Keratinocyte (primary cell): ENCODE measurements around the gene PIAS3. TPM values are rescaled to one million over a fixed set of nuclear protein-coding genes. Genes with fewer than 3 reads are reported as not detected.

Source experiments
- DNase-seq: peaks from one replicate; pipeline ENCODE4 v3.0.0-alpha.2; 2011; ENCODE audit warnings: low read depth, missing footprints, low spot score
- FAIRE-seq: peaks from 2 replicates; lab custom pipeline; 2011; peaks lifted over from hg19 to GRCh38; lab: Jason Lieb, UNC
- H2AFZ ChIP-seq: 2 replicates; pipeline ENCODE4 v1.6.0; 2012; ENCODE audit warnings: low read length, control low read depth, inconsistent platforms; ENCODE audit not compliant: control insufficient read depth
- H3K27ac ChIP-seq: 2 replicates; pipeline ENCODE4 v1.5.1; 2011; ENCODE audit warnings: low read length; ENCODE audit not compliant: control insufficient read depth, insufficient read depth
- H3K27me3 ChIP-seq: 3 replicates; pipeline ENCODE4 v1.6.0; 2011; ENCODE audit warnings: low read length; ENCODE audit not compliant: control insufficient read depth, insufficient read depth; ENCODE audit errors: extremely low read depth
- H3K36me3 ChIP-seq, 2 experiments: 2 replicates in 1 of 2; 3 replicates in 1 of 2; pipeline ENCODE4 v1.5.1; 2011; ENCODE audit warnings: low read length in 2 of 2, mild to moderate bottlenecking in 1 of 2; ENCODE audit not compliant: control insufficient read depth in 2 of 2, insufficient read depth in 2 of 2; ENCODE audit errors: extremely low read depth in 1 of 2
- H3K4me1 ChIP-seq: 3 replicates; pipeline ENCODE4 v1.5.1; 2011; ENCODE audit warnings: low read length; ENCODE audit not compliant: control insufficient read depth, insufficient read depth; ENCODE audit errors: extremely low read depth
- H3K4me2 ChIP-seq: 3 replicates; pipeline ENCODE4 v1.6.0; 2011; ENCODE audit warnings: low read depth, low read length; ENCODE audit not compliant: control insufficient read depth, insufficient read depth; ENCODE audit errors: extremely low read depth
- H3K4me3 ChIP-seq, 3 experiments: fragments of 200-600 bp in 1 of 3; sonication (generic) in 1 of 3; 2 replicates in 2 of 3; 3 replicates in 1 of 3; pipeline ENCODE4 v1.5.1; 2011 to 2016; ENCODE audit warnings: low read length in 3 of 3, mild to moderate bottlenecking in 3 of 3, control low read depth in 2 of 3, inconsistent platforms in 1 of 3, low read depth in 1 of 3, mixed read lengths in 1 of 3, mixed run types in 1 of 3, moderate library complexity in 1 of 3; ENCODE audit not compliant: control insufficient read depth in 2 of 3, insufficient read depth in 2 of 3; ENCODE audit errors: extremely low read depth in 1 of 3
- H3K79me2 ChIP-seq: 2 replicates; pipeline ENCODE4 v1.6.0; 2012; ENCODE audit warnings: low read length; ENCODE audit not compliant: control insufficient read depth, insufficient read depth
- H3K9ac ChIP-seq: 3 replicates; pipeline ENCODE4 v1.6.0; 2011; ENCODE audit warnings: low read length; ENCODE audit not compliant: control insufficient read depth, insufficient read depth; ENCODE audit errors: extremely low read depth
- H3K9me1 ChIP-seq: 3 replicates; pipeline ENCODE4 v1.6.0; 2011; ENCODE audit warnings: low read length; ENCODE audit not compliant: control insufficient read depth, insufficient read depth; ENCODE audit errors: extremely low read depth
- H3K9me3 ChIP-seq: 2 replicates; pipeline ENCODE4 v1.5.1; 2012; ENCODE audit warnings: low read depth, low read length; ENCODE audit not compliant: control insufficient read depth
- H4K20me1 ChIP-seq: 3 replicates; pipeline ENCODE4 v1.6.0; 2011; ENCODE audit warnings: low read length; ENCODE audit not compliant: control insufficient read depth, insufficient read depth; ENCODE audit errors: extremely low read depth
- EZH2 ChIP-seq: IDR thresholded peaks from one replicate; pipeline ENCODE4 v1.6.1; 2012; ENCODE audit warnings: inconsistent platforms, mild to moderate bottlenecking, low read length, moderate library complexity
- dilution Hi-C: fragments of 300-500 bp; cut with MboI; formaldehyde crosslinking; loops from one replicate; pipeline ENCODE4 v1.7.0; 2020; ENCODE audit warnings: low sequenced_read_pairs; ENCODE audit not compliant: extremely low pct_ligation_motif_present
- polyA plus RNA-seq, 5 experiments: library from polyadenylated mRNA; depleted of rRNA in 3 of 5; stranded (reverse) in 3 of 5; stranded (forward) in 1 of 5; unstranded in 1 of 5; fragments of >200 nt; gene quantifications; 1 replicate in 1 of 5; 2 replicates in 3 of 5; 3 replicates in 1 of 5; pipeline versions ENCODE4 v1.2.1 to v1.2.3, GENCODE V29; 2011 to 2012; ENCODE audit warnings: missing spikeins in 2 of 5, low read depth in 1 of 5, low replicate concordance in 1 of 5
- TF ChIP-seq, protein P1 (sequence below), 3 experiments: IDR thresholded peaks in 1 of 3; conservative IDR thresholded peaks in 1 of 3; optimal IDR thresholded peaks in 1 of 3; 2 replicates in 2 of 3; 3 replicates in 1 of 3; pipeline versions ENCODE3 to v1.5.1; 2011; ENCODE audit warnings: low read length in 3 of 3, mild to moderate bottlenecking in 3 of 3, moderate library complexity in 2 of 3, control low read depth in 1 of 3, inconsistent platforms in 1 of 3; ENCODE audit not compliant: insufficient read depth in 2 of 3; ENCODE audit errors: extremely low read depth in 1 of 3

PIAS3 gene
- polyA plus RNA-seq, 1 donor (not counting 4 experiments of a cell fraction or from before 2014, with no cell fraction given) = 26.9 TPM

DNA sequence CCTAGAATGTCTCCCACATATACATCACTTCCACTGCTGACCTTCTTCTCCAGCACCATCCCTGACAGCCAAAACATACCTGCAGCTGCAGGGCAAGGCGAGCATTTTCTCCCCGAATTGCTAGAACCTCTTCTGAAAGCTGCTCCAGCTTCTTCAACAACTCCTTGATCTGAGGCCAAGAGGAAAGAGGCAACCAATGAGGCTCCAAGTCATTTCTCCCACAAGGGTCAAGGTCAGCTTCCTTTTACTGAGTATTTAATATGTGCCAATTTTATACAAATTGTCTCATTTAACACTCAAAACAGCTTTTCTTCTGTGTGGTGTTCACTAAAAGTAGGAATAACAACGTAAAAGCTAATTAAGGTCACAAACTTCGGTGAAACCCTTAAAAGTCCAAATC, 9.4 kb upstream of the PIAS3 start:
- no peak overlapping the region for H2AFZ ChIP-seq
- no peak overlapping the region for H3K4me2 ChIP-seq
- no peaks in the 10 kb centered on the region for H3K9me3 ChIP-seq
- no peak overlapping the region for H3K4me3 ChIP-seq
- H3K9ac ChIP-seq = no peak overlapping the region
- H3K27ac ChIP-seq = no peak overlapping the region
- H3K4me1 ChIP-seq = peaks cover 10% of the 10 kb centered on the region
- TF ChIP-seq, protein P1, sequence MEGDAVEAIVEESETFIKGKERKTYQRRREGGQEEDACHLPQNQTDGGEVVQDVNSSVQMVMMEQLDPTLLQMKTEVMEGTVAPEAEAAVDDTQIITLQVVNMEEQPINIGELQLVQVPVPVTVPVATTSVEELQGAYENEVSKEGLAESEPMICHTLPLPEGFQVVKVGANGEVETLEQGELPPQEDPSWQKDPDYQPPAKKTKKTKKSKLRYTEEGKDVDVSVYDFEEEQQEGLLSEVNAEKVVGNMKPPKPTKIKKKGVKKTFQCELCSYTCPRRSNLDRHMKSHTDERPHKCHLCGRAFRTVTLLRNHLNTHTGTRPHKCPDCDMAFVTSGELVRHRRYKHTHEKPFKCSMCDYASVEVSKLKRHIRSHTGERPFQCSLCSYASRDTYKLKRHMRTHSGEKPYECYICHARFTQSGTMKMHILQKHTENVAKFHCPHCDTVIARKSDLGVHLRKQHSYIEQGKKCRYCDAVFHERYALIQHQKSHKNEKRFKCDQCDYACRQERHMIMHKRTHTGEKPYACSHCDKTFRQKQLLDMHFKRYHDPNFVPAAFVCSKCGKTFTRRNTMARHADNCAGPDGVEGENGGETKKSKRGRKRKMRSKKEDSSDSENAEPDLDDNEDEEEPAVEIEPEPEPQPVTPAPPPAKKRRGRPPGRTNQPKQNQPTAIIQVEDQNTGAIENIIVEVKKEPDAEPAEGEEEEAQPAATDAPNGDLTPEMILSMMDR (optimal IDR thresholded peaks at IDR 0.05 in 1 of 3, IDR thresholded peaks at IDR 0.05 in 1 of 3, conservative IDR thresholded peaks at IDR 0.05 in 1 of 3; ENCODE audit: extremely low read depth in 1 of 3, insufficient read depth in 2 of 3, low read length in 3 of 3) = no peak
- TF ChIP-seq EZH2 = no peak
- no peaks in the 10 kb centered on the region for H3K36me3 ChIP-seq
- H3K27me3 ChIP-seq = peaks cover 21% of the 10 kb centered on the region
- no peaks in the 10 kb centered on the region for H3K9me1 ChIP-seq
- no peak for FAIRE-seq
- dilution Hi-C loops = no loop called here
- H4K20me1 ChIP-seq = no peaks in the 10 kb centered on the region
- no peaks in the 10 kb centered on the region for H3K79me2 ChIP-seq
- DNase-seq = no peak

DNA sequence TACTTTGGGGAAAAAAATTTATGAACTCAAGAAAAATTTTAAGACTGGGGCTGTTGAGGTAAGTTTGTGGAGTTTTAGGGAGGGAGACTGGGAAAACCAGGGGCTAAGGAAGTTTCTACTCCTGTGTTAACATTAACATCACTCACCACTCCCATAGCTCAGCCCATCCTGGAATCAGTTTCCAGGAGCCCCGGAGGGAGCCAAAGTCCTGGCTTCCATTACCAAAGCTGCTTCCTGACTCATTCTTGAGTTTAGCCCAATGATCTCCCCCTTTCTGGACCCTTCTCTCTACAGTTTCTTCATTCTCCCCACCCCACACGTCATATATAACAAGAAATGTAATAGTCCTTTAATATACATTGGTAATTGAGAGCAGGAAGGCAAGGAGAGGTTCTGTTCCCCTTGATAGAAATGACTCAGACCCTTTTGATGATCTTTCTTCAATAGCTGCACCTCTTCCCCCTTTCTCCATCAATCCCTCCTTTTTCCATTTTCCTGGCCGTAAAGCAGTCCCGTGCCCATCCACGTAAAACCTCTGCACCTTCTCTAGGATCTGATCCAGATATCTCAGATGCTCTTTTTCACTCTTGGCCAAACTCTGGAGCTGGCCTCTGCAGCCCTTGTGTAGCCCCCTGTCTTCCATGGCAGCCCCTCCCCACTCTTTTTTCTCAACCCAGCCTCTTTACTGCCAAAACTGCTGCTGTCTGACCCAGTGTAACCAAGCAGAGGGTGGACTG, 4.6 kb upstream of the PIAS3 start:
- Histone ChIP-seq H3K36me3 (no peaks in the 10 kb centered on the region), H3K9ac (no peak overlapping the region), H3K4me1 (peaks cover 5% of the 10 kb centered on the region), H3K27ac (no peak overlapping the region), H3K9me3 (no peaks in the 10 kb centered on the region), H3K79me2 (peaks cover under 1% of the 10 kb centered on the region), H3K9me1 (no peaks in the 10 kb centered on the region), H4K20me1 (no peaks in the 10 kb centered on the region), H3K4me3 (no peak overlapping the region), H2AFZ (no peak overlapping the region), H3K27me3 (peaks cover 11% of the 10 kb centered on the region), H3K4me2 (no peak overlapping the region)
- TF ChIP-seq EZH2 = no peak
- TF ChIP-seq, protein P1 (optimal IDR thresholded peaks at IDR 0.05 in 1 of 3, IDR thresholded peaks at IDR 0.05 in 1 of 3, conservative IDR thresholded peaks at IDR 0.05 in 1 of 3; ENCODE audit: extremely low read depth in 1 of 3, insufficient read depth in 2 of 3, low read length in 3 of 3) = no peak
- DNase-seq = no peak
- FAIRE-seq = no peak
- dilution Hi-C loops = no loop called here
